Adrenal gland (tissue), 5 donors: ENCODE results near the gene SDK1.

Experiments used
- CTCF ChIP-seq, 6 experiments: fragments of 450-650 bp in 4 of 6; fragments of 200-600 bp in 2 of 6; sonication (generic) in 1 of 6; IDR thresholded peaks; 1 replicate in 5 of 6; 2 replicates in 1 of 6; pipeline versions ENCODE4 v1.5.1 to v1.8.0; 2016 to 2021; ENCODE audit warnings: antibody characterized with exemption in 6 of 6, mild to moderate bottlenecking in 2 of 6, moderate library complexity in 1 of 6
- POLR2A ChIP-seq, 2 donors: fragments of 450-650 bp; IDR thresholded peaks; one replicate each; pipeline ENCODE4 v1.6.1; 2017; ENCODE audit warnings: antibody characterized with exemption in 2 of 2, mild to moderate bottlenecking in 2 of 2, moderate library complexity in 1 of 2
- donor health status: DM: no; HTN: no; CAD: no.

- TF ChIP-seq CTCF (IDR thresholded peaks at IDR 0.05) (no peak), POLR2A (IDR thresholded peaks at IDR 0.05) (no peak)
These were observed 835.6 kb downstream of the SDK1 start for GRCh38 chr7:4136501-4137110.
